HG02588 (cell line): ENCODE data around the gene DNAH9.

ENCODE experiments used
- ATAC-seq: cut with Tn5 transposase; IDR thresholded peaks from one replicate; pipeline ENCODE4 v1.9.1; 2021; ENCODE audit warnings: mild to moderate bottlenecking, moderate library complexity; ENCODE audit not compliant: unreplicated experiment

Gene DNAH9

GRCh38 chr17:11832401-11833137 lies 234.3 kb downstream of the DNAH9 start:
- ATAC-seq = no peak

- ATAC-seq = no peak
Measured at GRCh38 chr17:11836508-11836907, 238.2 kb downstream of the DNAH9 start.

GRCh38 chr17:11840052-11840451 lies 241.8 kb downstream of the DNAH9 start:
- ATAC-seq = no peak

GRCh38 chr17:11840831-11841230 lies 242.6 kb downstream of the DNAH9 start:
- no peak for ATAC-seq

GRCh38 chr17:11848330-11848729 lies 250.1 kb downstream of the DNAH9 start:
- ATAC-seq = no peak

GRCh38 chr17:11852231-11852630 lies 254.0 kb downstream of the DNAH9 start:
- no peak for ATAC-seq

GRCh38 chr17:11852912-11853311 lies 254.6 kb downstream of the DNAH9 start:
- no peak for ATAC-seq

GRCh38 chr17:11853321-11854151 lies 255.3 kb downstream of the DNAH9 start:
- ATAC-seq = no peak

GRCh38 chr17:11855306-11855705 lies 257.0 kb downstream of the DNAH9 start:
- no peak for ATAC-seq

- no peak for ATAC-seq
Measured at GRCh38 chr17:11857006-11857405, 258.7 kb downstream of the DNAH9 start.

- ATAC-seq = no peak
Measured at GRCh38 chr17:11869680-11870394, 271.6 kb downstream of the DNAH9 start.

- no peak for ATAC-seq
Measured at GRCh38 chr17:11871773-11872172, 273.5 kb downstream of the DNAH9 start.

GRCh38 chr17:11874756-11875155 lies 276.5 kb downstream of the DNAH9 start:
- ATAC-seq = no peak

GRCh38 chr17:11880714-11881113 lies 282.4 kb downstream of the DNAH9 start:
- ATAC-seq = no peak

GRCh38 chr17:11882716-11883115 lies 284.4 kb downstream of the DNAH9 start:
- no peak for ATAC-seq

- no peak for ATAC-seq
Measured at GRCh38 chr17:11885051-11885450, 286.8 kb downstream of the DNAH9 start.

- ATAC-seq = no peak
Measured at GRCh38 chr17:11889266-11889665, 291.0 kb downstream of the DNAH9 start.

GRCh38 chr17:11893862-11894261 lies 295.6 kb downstream of the DNAH9 start:
- no peak for ATAC-seq

GRCh38 chr17:11896199-11896598 lies 297.9 kb downstream of the DNAH9 start:
- no peak for ATAC-seq

GRCh38 chr17:11898526-11899235 lies 300.4 kb downstream of the DNAH9 start:
- ATAC-seq = no peak

GRCh38 chr17:11899537-11899942 lies 301.3 kb downstream of the DNAH9 start:
- no peak for ATAC-seq
